HEK293 (cell line): Measurements from ENCODE around the gene FANCE.

ENCODE experiments used
- GFI1B ChIP-seq: fragments of 450-650 bp; formaldehyde crosslinking; IDR thresholded peaks from 2 replicates; pipeline ENCODE4 v1.5.1; 2016; ENCODE audit warnings: missing biosample characterization, missing genetic modification characterization
- KLF17 ChIP-seq: fragments of 450-650 bp; formaldehyde crosslinking; IDR thresholded peaks from 2 replicates; pipeline ENCODE4 v1.5.1; 2016; ENCODE audit warnings: missing biosample characterization, missing genetic modification characterization
- KLF7 ChIP-seq: fragments of 450-650 bp; formaldehyde crosslinking; IDR thresholded peaks from 2 replicates; pipeline ENCODE4 v1.5.1; 2016; ENCODE audit warnings: missing biosample characterization, missing genetic modification characterization, borderline replicate concordance
- OSR2 ChIP-seq: fragments of 450-650 bp; formaldehyde crosslinking; IDR thresholded peaks from 2 replicates; pipeline ENCODE4 v1.5.1; 2016; ENCODE audit warnings: missing biosample characterization, missing genetic modification characterization
- PATZ1 ChIP-seq: fragments of 450-650 bp; formaldehyde crosslinking; IDR thresholded peaks from 2 replicates; pipeline ENCODE4 v1.5.1; 2016; ENCODE audit warnings: missing biosample characterization, missing genetic modification characterization
- PRDM1 ChIP-seq: fragments of 450-650 bp; formaldehyde crosslinking; IDR thresholded peaks from 2 replicates; pipeline ENCODE4; 2016; ENCODE audit warnings: missing biosample characterization, missing genetic modification characterization
- PRDM6 ChIP-seq: fragments of 450-650 bp; formaldehyde crosslinking; IDR thresholded peaks from 2 replicates; pipeline ENCODE4 v1.5.1; 2017; ENCODE audit warnings: missing biosample characterization, missing genetic modification characterization
- SP2 ChIP-seq: fragments of 450-650 bp; formaldehyde crosslinking; IDR thresholded peaks from 2 replicates; pipeline ENCODE4 v1.5.1; 2016; ENCODE audit warnings: missing biosample characterization, missing genetic modification characterization
- SP7 ChIP-seq: fragments of 450-650 bp; formaldehyde crosslinking; IDR thresholded peaks from 2 replicates; pipeline ENCODE4 v1.5.1; 2016; ENCODE audit warnings: missing biosample characterization, missing genetic modification characterization
- ZBTB49 ChIP-seq: fragments of 450-650 bp; formaldehyde crosslinking; IDR thresholded peaks from 2 replicates; pipeline ENCODE4 v1.5.1; 2016; ENCODE audit warnings: missing biosample characterization, missing genetic modification characterization, low read depth
- ZBTB6 ChIP-seq: fragments of 450-650 bp; formaldehyde crosslinking; IDR thresholded peaks from 2 replicates; pipeline ENCODE4 v1.5.1; 2017; ENCODE audit warnings: missing biosample characterization, missing genetic modification characterization
- ZNF140 ChIP-seq: fragments of 450-650 bp; formaldehyde crosslinking; IDR thresholded peaks from 2 replicates; pipeline ENCODE4 v1.5.1; 2016; ENCODE audit warnings: missing biosample characterization, missing genetic modification characterization
- ZNF146 ChIP-seq: fragments of 450-650 bp; formaldehyde crosslinking; IDR thresholded peaks from 2 replicates; pipeline ENCODE4 v1.5.1; 2016; ENCODE audit warnings: missing biosample characterization, missing genetic modification characterization
- ZNF157 ChIP-seq: fragments of 450-650 bp; formaldehyde crosslinking; IDR thresholded peaks from 2 replicates; pipeline ENCODE4 v1.5.1; 2016; ENCODE audit warnings: missing biosample characterization, missing genetic modification characterization
- ZNF223 ChIP-seq: fragments of 450-650 bp; formaldehyde crosslinking; IDR thresholded peaks from 2 replicates; pipeline ENCODE4 v1.5.1; 2016; ENCODE audit warnings: missing biosample characterization, missing genetic modification characterization
- ZNF26 ChIP-seq: fragments of 450-650 bp; formaldehyde crosslinking; IDR thresholded peaks from 2 replicates; pipeline ENCODE4 v1.5.1; 2016; ENCODE audit warnings: missing biosample characterization, missing genetic modification characterization
- ZNF266 ChIP-seq: fragments of 450-650 bp; formaldehyde crosslinking; IDR thresholded peaks from 2 replicates; pipeline ENCODE4 v1.5.1; 2016; ENCODE audit warnings: missing biosample characterization, missing genetic modification characterization, low read depth
- ZNF341 ChIP-seq: fragments of 450-650 bp; formaldehyde crosslinking; IDR thresholded peaks from 2 replicates; pipeline ENCODE4; 2016; ENCODE audit warnings: low read depth, missing biosample characterization, missing genetic modification characterization
- ZNF350 ChIP-seq: fragments of 450-650 bp; formaldehyde crosslinking; IDR thresholded peaks from 2 replicates; pipeline ENCODE4 v1.5.0; 2017; ENCODE audit warnings: missing biosample characterization, mild to moderate bottlenecking, missing genetic modification characterization
- ZNF449 ChIP-seq: fragments of 450-650 bp; formaldehyde crosslinking; IDR thresholded peaks from 2 replicates; pipeline ENCODE4 v1.5.1; 2017; ENCODE audit warnings: missing biosample characterization, mild to moderate bottlenecking, missing genetic modification characterization, moderate library complexity
- ZNF48 ChIP-seq: fragments of 450-650 bp; formaldehyde crosslinking; IDR thresholded peaks from 2 replicates; pipeline ENCODE4 v1.5.1; 2016; ENCODE audit warnings: missing biosample characterization, missing genetic modification characterization
- ZNF529 ChIP-seq: fragments of 450-650 bp; formaldehyde crosslinking; IDR thresholded peaks from 2 replicates; pipeline ENCODE4 v1.5.1; 2017; ENCODE audit warnings: missing genetic modification characterization, missing biosample characterization; ENCODE audit not compliant: insufficient replicate concordance
- ZNF629 ChIP-seq: fragments of 450-650 bp; formaldehyde crosslinking; IDR thresholded peaks from 2 replicates; pipeline ENCODE4 v1.5.1; 2017; ENCODE audit warnings: missing biosample characterization, missing genetic modification characterization
- ZNF670 ChIP-seq: fragments of 450-650 bp; formaldehyde crosslinking; IDR thresholded peaks from 2 replicates; pipeline ENCODE4 v1.5.1; 2016; ENCODE audit warnings: missing biosample characterization, missing genetic modification characterization, low read depth
- ZSCAN30 ChIP-seq: fragments of 450-650 bp; IDR thresholded peaks from 2 replicates; pipeline ENCODE4 v1.5.1; 2018; ENCODE audit warnings: missing biosample characterization, mild to moderate bottlenecking, missing genetic modification characterization, moderate library complexity
- ZSCAN4 ChIP-seq: fragments of 450-650 bp; formaldehyde crosslinking; IDR thresholded peaks from 2 replicates; pipeline ENCODE4 v1.5.1; 2017; ENCODE audit warnings: missing biosample characterization, missing genetic modification characterization

The FANCE gene

GRCh38 chr6:35452183-35453090 lies at the start of gene FANCE (continued):
- TF ChIP-seq KLF7 (tag by site-specific recombination), result peak; percentile 58
- no peak for TF ChIP-seq ZNF26 (tag by site-specific recombination)
- TF ChIP-seq OSR2 (tag by site-specific recombination), result 0 out of 2 replicates have a peak, but pooled peaks have one; percentile 33
- no peak for TF ChIP-seq ZBTB49 (tag by site-specific recombination)
- TF ChIP-seq ZNF449 (tag by site-specific recombination), result 0 out of 2 replicates have a peak, but pooled peaks have one; percentile 23
- no peak for TF ChIP-seq ZNF157
- TF ChIP-seq ZNF223 (tag by site-specific recombination), result no peak
- no peak for TF ChIP-seq ZNF529 (tag by site-specific recombination)
- TF ChIP-seq SP7 (tag by site-specific recombination), result peak; percentile 81
- no peak for TF ChIP-seq ZNF48 (tag by site-specific recombination)
- TF ChIP-seq GFI1B (tag by site-specific recombination), result no peak
- TF ChIP-seq ZSCAN30 (tag by site-specific recombination), result no peak; the same call in 1 of the 2 replicates
- TF ChIP-seq ZNF140 (tag by site-specific recombination), result no peak
- no peak for TF ChIP-seq ZNF266
- TF ChIP-seq ZNF629, result peak; percentile 43; the same call in 1 of the 2 replicates
- TF ChIP-seq ZNF341, result peak; percentile 87
- TF ChIP-seq SP2, result peak; percentile 92
- no peak for TF ChIP-seq ZNF146 (tag by site-specific recombination)
- TF ChIP-seq KLF17 (tag by site-specific recombination), result peak; percentile 81
- no peak for TF ChIP-seq ZNF670 (tag by site-specific recombination)
- TF ChIP-seq PRDM6 (tag by site-specific recombination), result no peak
- peak; percentile 66 for TF ChIP-seq PATZ1 (tag by site-specific recombination)
- TF ChIP-seq ZNF350 (tag by site-specific recombination), result no peak
- TF ChIP-seq PRDM1 (tag by site-specific recombination), result 0 out of 2 replicates have a peak, but pooled peaks have one; percentile 11
- no peak for TF ChIP-seq ZSCAN4 (tag by site-specific recombination)
- TF ChIP-seq ZBTB6 (tag by site-specific recombination), result peak; percentile 98
